Stimulated activated CD8-positive, alpha-beta memory T cell treated with anti-CD3 and anti-CD28 coated beads, Interleukin-4, amount 100 ng/mL, for 4 hours (primary cell): ENCODE data around the gene PAXIP1.

ENCODE experiments used
- DNase-seq, 2 donors: peaks; one replicate each; pipeline ENCODE4 v3.0.0-alpha.2; 2020; ENCODE audit warnings: low read depth in 2 of 2, low spot score in 1 of 2

The PAXIP1 gene

DNA sequence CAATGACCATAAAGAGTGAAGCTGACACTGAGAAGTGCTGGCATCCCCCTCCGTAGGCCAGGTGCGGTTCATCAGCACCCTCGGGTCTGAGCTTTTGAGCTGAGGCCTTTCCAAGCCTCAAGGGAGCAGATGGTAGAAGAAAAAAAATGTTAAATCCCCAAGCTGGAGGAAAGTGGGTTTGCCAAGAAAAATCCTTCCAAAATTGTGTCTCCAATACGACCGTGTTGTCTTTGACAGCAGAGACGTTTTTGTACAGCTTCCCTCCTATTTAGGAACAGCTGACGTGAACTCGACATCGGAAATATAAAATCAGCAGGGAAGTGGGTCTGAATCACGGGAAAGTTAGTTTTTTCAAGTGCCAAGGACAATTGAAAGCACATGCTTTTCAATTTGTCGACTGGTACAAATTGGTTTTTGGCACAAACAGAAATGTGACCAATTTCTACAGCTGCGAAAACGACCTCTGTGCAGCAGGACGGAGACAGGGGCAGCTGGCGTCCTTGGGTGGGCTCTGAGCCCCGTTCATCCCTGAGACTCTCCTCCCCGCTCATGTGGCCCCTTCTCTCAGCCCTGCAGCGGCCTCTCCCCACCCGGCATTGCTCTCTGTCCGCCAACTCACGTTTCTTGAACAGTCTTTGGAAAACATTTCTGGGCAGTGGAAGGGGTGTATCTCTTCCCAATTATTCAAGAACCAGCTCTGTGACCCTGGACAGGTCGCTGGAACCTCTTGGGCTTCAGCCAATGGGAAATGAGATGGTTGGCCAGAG is 89.9 kb downstream of the PAXIP1 start:
- no peak for DNase-seq

DNA sequence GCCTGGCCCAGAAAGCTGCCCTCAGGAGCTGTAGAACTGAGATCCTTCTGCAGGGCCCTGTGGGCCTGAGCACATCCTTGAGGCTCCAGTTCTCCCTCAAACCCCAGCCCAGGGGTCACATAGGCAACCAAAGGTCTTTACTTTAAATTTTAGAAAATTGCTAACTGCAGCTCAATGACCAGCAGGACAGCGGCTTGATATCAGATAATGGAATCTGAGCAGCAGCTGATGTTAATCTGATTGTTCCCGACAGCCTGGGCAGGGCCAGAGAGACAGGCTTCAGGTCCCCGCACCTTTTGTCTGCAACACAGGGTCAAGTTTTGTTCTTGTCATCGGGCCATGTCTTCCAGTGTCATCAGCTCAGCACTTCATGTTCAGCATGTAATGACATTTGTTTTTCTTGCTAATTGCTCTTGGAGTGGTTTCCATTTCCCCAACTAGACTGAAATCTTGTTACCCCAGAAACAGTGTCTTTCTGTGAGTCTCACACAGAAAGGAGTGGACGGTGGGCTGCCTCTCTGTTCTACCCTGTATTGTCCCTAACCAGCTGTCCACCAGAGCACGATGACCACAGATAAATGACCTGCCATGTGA is 91.0 kb downstream of the PAXIP1 start:
- no peak for DNase-seq

DNA sequence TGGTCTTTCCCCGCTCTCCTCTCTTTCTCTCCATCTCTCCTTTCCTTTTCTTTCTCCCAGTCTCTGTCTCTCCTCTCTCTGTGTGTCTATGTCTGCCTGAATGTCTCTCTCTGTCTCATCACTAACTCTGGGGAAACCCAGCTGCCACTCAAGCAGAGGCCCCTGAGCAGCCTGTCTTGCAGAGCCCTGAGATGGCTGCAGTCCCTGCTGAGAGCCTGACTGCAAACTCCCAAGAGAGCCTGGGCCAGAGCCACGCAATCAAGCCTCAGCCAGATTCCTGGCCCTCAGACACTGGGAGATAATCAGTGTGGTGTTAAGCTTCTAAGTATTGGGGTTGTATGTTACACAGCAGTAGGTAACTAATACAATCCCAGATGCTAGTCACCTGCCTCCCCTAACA is 91.5 kb downstream of the PAXIP1 start:
- DNase-seq: no peak

DNA sequence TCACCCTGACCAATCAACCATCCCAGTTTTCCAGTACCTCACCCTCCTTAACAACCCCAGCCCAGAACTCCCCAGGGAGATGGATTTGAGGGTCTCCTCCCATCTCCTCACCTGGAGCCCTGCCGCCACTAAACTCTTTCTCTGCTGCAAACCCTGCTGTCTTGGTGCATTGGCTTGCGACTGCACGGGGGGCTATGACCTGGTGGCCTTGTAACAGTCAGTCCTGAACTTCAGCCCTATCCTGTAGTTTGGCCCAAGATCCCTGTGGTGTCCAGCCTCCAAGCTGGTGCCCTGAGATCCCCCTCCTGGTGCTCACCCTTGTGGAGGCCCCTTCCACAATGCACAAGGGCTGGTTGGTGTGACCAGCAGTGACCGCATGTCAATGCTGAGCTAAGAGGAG is 91.9 kb downstream of the PAXIP1 start:
- no peak for DNase-seq

DNA sequence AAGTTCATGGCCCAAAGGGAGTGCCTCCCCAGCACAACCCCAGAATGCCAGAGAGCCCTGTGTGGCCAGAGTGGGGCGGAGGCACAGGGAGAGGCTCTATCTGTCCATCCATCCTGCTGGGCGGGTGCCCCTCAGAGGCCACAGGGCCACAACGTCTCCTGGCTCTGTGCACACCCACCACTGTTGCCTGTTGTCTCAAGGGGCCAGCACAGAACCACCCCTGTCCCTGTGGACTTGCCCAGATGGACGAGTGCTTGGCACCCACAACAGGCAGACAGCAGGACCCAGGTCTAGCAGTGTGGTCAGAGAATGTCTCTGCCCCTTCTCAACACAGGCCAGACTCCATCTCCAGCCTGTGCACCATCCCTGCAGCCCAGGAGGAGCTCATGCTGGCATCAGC is 92.8 kb downstream of the PAXIP1 start:
- DNase-seq: no peak

DNA sequence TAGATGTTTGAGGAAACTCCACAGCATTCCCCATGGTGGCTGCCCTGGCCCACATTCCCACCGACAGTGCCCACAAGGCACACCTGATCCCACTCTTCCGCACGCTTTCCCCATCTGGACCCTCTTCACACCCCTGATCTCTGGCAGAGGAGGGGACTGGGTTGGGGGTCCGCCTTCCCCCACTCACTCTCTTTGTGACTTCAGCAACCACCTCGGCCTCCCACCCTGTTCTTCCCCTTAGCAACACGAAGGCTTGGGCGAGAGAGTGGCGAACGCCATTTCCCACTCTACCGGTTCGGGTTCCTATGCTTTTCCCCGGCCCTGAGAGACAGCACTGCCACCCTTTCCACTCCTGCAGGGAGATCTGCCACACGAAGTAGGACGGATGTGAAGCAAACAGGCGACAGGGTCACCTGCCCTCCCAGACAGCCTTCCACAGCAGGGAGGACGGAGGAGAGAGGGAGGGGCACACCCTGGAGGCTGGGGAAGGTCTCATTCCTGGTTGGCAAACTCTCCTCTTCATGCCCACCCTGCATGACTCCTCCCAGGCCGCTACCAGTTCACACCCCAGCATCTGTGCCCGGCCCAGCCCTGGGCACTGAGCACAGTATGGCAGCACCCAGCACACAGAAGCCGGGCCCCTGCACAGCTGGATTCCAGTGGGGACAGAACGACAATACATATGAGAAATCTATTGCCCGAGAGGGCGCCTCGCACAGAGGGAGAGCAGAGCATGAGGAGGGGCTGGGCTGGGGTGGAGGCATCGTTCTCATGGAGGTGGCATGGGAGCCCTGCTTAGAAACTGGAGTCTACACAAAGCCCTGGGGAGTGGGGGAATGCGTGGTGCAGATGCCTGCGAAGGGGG is 93.5 kb downstream of the PAXIP1 start:
- no peak for DNase-seq

DNA sequence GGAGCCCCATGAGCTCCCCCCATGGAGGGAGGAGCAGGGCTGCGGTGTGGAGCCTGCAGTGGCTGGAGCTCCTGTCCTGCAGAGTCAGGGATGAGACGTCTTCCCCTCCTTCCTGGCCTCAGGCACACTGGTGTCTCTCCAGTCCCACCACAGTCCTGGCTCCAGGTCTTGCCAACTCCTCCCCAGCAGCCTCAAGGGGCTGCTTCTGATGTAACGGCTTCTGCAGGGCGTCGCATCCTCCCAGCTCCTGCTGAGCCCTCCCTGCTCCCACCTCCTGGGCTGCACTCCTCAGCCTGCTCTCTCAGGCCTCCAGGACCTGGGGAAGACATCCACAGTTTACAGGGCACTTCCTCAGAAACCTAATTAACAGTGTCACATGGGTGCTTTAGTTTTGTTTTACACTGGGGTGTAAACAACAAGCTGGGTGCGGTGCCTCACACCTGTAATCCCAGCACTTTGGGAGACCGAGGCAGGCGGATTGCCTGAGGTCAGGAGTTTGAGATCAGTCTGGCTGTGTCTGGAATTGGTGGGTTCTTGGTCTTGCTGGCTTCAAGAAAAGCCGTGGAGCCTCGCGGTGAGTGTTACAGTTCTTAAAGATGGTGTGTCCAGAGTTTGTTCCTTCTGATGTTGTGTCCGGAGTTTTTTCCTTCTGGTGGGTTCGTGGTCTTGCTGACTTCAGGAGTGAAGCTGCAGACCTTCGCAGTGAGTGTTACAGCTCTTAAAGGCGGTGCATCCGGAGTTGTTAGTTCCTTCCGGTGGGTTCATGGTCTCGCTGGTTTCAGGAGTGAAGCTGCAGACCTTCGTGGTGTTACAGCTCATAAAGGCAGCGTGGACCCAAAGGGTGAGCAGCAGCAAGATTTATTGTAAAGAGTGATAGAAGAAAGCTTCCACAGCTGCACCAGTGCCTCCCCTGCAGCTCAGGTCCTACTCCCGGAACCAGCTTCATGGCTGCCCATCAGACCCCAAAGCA is 95.0 kb downstream of the PAXIP1 start:
- DNase-seq: no peak

DNA sequence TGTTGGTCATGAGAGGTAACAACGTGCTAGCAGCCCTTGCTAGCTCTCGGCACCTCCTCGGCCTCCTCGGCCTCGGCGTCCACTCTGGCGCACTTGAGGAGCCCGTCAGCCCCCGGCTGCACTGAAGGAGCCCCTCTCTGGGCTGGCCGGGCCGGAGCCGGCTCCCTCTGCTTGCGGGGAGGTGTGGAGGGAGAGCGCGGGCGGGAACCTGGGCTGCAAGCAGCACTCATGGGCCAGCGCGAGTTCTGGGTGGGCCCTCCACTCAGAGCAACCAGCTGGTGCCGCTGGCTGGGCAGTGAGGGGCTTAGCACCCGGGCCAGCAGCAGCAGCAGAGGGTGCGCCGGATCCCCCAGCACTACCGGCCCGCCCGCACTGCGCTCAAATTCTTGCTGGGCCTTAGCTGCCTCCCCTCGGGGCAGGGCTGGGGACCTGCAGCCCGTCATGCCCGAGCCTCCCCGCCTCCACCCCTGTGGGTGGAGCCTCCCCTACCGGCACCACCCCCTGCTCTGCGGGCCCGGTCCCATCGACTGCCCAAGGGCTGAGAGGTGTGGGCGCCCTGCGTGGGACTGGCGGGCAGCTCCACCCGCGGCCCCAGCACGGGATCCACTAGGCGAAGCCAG is 96.1 kb downstream of the PAXIP1 start:
- no peak for DNase-seq

DNA sequence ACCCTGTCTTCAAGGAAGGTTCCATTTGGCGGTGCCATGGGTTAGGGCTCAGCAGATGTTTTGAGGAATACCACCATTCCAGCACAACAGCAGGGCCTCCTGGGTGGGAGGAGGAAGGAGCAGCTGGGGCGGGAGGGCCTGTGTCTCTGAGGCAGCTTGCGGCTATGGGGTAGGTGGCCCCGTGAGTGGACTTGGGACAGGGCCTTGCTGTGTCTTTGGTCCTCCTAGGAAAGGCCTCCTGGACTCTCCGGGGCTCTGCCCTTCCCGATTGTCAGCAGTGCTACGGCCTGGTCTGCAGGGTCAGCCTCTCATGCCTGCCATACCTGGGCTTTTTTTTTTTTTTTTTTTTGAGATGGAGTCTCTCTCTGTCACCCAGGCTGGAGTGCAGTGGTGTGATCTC is 96.7 kb downstream of the PAXIP1 start:
- no peak for DNase-seq

DNA sequence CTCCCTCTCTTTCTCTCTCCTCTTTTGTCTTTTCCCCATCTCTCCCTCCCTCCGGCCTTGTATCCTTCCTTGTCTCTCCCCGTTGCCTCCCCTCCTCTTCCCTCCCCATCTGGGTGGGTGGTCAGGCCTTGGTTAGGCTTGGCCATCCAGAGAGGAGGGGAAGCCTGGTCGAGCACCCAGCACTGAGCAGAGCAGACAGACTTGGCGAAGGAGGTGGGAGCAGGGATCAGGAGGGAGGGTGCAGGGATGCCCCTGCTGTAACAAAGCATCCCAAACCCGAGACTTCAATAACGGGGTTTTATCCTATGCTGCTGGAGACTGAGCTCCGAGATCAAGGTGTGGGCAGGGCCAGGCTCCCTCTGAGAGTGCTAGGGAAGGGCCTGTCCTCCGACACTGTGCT is 97.3 kb downstream of the PAXIP1 start:
- no peak for DNase-seq

DNA sequence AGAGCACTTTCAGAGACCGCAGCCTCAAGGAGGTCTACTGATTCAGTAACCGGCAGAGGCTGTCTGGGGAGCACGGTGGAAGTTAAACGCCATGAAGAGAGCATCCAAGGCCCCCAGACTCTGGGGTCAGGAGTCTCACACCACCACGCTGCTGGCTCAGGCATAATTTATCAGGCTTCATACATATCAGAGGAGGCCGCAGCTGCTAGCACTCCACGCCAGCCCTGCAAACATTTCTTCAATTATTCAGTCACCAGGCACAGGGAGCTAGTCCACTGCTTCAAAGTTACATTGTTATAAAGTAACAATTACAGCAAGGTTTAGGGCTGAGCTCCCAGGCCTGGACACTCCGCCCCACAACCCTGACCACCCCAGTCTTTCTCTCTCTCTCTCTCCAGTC is 97.8 kb downstream of the PAXIP1 start:
- DNase-seq: no peak

DNA sequence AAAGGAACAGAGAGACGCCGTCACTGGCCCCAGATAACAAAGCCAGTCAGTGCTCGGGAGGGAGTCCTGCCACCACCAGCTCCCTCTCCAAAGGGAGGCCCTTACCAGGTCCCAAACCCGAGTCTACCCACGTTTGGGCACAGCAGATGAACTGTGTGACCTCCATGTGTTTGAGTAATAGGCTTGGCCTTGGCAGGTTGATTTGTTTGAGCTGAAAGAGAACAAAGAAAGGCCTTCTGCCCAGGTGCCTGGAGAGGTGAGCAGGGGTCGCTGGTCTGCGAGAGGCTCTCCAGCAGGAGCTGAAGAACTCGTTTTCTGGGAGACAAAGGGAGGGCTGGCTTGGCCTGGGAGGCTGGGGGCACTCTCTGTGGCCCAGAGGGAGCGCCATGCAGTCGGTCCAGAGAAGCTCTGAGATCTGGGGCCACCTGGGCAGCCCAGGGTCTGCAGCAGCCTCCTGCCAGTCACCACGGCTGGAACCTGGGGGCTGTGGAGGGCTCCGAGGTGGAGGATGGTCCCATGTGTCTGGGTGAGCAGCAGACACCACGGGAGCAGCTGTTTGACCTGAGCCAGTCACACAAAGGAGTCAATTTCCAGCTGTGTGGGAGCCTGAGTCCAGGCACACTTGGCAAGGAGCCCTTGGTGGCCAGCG is 99.7 kb downstream of the PAXIP1 start:
- DNase-seq: no peak

DNA sequence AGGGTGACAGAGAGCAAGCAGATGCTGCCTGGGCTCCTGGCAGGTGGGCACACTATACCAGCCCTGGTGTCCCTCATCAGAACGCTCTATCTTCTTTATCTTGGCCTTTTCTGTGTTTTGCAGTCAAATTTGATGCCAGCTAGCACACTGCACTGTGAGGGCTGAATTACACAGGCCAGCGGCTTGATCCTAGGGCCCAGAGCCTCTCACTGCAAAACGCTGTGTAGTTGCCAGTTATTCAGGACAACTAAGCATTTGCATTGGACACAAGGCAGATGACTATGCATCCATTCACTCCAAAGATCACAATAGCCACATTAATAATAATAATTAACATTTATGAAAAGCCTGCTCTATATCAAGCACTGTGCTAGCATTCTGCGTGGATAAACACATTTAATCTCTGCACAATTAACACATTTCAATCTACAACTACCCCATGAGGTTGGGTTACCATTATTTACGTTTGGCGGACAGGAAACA is 100.3 kb downstream of the PAXIP1 start:
- no peak for DNase-seq

DNA sequence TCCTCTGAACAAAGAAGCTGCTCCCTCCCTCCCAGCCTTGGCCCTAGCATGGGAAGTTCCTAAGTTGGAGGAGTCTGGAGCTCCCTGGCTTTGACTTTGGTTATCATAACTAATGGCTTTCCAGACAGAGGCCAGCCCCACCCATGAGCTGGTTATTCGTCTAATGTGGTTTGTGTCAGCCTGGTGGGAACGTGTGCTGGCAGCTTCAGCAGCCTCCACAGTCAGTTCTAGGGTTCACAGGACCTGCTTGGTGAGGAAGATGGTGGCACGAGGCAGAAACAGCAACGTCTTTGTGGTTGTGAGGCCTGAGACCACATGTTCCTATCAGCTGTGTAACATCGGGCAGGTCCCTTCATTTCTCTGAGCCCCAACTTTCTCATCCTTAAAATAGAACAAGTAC is 103.1 kb downstream of the PAXIP1 start:
- no peak for DNase-seq

DNA sequence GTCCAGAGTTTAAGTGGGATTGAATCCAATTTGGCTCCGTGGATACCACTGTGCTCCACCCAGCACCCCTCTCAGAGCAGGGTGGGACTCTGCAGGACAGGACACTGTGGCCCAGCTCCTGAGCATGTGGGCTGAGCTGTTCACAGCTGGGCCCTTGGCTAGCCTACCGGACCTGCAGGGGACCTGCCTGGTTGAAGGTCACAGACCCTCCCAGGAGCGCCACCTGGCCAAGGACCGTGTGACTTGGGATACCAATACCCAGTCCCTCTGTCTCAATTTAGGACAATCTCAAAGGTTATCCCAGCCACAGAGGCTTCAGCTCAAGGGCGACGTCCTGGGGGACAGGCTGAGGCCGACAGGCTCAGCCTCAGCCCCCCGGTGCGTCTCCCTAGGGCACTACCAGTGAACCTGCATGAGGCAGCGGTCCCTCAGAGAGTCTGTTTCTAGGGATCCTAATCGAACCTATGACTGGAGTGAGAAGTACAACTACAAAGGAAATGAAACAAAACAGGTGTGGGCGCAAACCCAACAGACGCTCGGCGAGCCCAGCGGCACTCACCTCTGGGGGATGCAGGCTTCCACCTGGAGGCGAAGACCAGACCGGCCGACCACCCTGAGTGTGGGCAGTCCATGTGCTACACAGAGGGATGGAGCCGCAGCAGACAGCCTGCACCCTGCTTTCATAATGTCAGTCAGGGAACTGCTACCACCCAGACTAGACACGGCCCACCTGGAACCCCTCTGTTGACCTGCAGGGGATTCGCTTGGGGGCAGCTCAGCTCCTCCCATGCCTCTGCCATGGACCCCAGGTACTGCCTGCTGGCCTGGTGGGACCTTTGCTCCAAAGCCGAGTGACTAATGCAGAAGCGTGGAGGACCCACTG is 103.7 kb downstream of the PAXIP1 start:
- DNase-seq: no peak

DNA sequence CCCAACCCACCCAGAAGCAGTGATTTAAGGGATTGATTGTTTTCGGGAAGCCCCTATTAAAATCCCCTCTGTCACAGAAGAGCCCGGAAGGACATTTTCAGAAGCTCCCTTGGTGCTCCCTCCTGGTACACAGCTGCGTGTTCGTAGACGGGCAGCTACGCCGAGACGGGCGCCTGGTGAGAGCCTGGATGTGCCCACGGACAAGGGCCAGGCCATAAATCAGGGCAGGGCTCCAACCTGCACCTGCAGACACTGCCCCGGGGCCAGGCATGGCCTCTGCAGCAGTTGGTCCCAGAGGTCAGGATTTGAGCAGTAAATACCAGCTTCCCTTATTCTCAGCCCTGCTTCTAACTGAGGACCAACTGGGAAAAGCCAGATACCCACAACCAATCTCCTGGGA is 106.8 kb downstream of the PAXIP1 start:
- no peak for DNase-seq
